ENCODE measurements around the gene CPED1.

- TF ChIP-seq EZH2phosphoT487 (IDR thresholded peaks at IDR 0.05; ENCODE audit: borderline replicate concordance, low read length): no peak
- TF ChIP-seq, protein P1, sequence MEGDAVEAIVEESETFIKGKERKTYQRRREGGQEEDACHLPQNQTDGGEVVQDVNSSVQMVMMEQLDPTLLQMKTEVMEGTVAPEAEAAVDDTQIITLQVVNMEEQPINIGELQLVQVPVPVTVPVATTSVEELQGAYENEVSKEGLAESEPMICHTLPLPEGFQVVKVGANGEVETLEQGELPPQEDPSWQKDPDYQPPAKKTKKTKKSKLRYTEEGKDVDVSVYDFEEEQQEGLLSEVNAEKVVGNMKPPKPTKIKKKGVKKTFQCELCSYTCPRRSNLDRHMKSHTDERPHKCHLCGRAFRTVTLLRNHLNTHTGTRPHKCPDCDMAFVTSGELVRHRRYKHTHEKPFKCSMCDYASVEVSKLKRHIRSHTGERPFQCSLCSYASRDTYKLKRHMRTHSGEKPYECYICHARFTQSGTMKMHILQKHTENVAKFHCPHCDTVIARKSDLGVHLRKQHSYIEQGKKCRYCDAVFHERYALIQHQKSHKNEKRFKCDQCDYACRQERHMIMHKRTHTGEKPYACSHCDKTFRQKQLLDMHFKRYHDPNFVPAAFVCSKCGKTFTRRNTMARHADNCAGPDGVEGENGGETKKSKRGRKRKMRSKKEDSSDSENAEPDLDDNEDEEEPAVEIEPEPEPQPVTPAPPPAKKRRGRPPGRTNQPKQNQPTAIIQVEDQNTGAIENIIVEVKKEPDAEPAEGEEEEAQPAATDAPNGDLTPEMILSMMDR (conservative IDR thresholded peaks at IDR 0.05; ENCODE audit: low read depth, low read length): no peak
Measured at GRCh38 chr7:121043314-121044234, 55.1 kb downstream of the CPED1 start.

Data from PC-3 (cell line).